Middle frontal gyrus (tissue), 1 donor: ENCODE results near the gene MAP2K7.
"Not testable (repeated sequence)": the region's sequence is repeated elsewhere in the genome, so short reads cannot be mapped to it uniquely, and the experiment has no call there.

Source experiments
- DNase-seq: peaks from one replicate; pipeline ENCODE4 v3.0.0-alpha.2; 2015; ENCODE audit warnings: low spot score; ENCODE audit errors: extremely low spot score

The MAP2K7 gene

DNA sequence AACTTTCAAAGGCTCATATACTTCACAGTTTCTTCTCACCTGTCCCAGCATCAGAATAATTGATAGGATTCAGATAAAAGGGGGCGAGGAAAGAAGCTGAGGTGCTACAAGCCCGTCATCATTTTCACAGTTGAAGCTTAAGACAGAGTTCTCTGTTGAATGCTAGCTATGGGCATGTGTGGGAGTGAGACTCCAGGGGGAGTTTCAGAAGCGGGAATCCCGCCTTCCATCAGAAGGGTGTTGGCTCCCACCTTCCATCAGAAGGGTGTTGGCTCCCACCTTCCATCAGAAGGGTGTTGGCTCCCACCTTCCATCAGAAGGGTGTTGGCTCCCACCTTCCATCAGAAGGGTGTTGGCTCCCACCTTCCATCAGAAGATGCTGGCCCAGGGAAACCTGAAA, 57.4 kb downstream of the MAP2K7 start:
- DNase-seq: not testable (repeated sequence)

DNA sequence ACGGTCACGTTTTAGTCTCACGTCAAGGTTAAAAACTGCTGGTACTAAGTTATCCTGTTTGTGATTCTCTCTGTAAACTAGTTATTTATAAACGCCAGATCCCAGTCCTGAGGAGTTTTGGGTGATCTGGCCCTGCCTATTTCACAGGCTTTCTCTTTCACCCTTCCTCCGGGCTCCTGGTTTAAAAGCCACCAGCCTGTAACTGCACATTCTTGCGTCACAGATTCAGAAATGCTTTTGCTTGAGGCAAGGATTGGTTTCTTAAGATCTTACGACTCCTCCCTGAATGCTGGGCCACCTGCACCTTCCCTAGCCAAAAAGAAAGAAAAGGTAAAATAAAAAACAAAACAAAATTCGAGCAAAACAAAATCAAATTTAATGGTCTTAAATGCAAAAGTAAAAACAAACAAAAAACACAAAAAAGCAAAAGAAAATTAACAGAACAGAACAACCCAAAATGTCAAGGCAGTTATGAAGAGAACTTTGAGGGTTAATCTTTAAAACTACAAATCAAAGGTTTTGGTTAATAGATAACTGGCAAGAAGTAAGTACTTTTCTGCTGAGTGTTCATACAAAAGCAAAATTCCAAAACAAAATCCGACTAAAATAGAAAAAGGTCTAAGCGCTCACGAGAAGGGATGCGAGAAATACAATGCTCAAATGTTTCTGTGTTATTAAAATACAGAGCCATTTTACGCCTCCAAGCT, 58.4 kb downstream of the MAP2K7 start:
- DNase-seq: no peak

DNA sequence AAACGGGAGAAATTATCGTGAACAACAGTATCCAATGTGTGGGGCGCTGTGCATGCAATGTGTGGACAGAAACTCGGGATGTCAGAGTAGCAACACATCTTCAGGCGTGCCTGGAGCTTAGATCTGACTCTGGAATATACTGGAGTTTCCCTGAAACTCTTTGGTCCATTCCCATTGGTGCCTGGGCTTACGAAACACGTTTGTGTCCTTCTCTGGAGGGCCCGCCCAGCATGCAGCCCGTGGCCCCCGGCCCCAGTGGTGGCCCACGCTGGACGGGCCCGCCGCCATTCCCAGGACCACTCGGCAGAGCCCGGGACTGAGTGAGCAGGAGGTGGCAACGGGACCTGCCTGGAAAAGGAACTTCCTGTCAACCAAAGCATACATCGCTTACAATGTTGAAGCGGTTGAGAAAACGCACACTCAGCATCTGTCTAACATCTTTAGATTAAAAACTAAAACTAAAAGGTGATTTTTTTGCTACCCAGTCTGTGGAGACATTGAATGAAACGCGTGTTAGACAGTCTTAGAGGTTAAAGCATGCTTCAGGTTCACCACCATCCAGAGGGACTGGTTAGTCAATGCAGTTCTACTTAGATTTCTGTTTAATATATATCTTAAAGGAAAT, 59.1 kb downstream of the MAP2K7 start:
- DNase-seq: no peak

DNA sequence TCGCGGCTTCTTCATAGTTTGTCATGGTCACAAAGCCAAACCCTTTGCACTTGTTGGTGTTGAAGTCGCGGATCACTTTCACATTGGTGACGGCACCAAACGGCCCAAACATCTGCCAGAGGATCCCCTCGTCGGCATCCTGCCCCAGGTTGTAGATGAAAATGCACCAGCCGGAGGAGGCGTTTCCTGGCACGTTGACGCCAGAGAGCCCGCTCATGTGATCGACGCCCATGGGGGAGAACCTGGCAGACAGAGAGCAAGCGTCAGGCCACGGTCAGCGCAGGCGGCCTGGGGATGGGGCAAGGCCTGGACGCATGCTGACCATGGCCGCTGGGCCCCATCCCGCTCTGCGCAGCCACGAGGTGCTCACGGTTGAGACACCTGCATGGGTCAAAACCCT, 59.9 kb downstream of the MAP2K7 start:
- no peak for DNase-seq
